Gastrocnemius medialis (tissue), 4 donors: ENCODE data around the gene EIF4E2.

Experiments
- CTCF ChIP-seq, 5 experiments: fragments of 450-650 bp in 3 of 5; fragments of 200-600 bp in 2 of 5; sonication (generic) in 2 of 5; IDR thresholded peaks in 4 of 5; conservative IDR thresholded peaks in 1 of 5; 1 replicate in 4 of 5; 2 replicates in 1 of 5; pipeline ENCODE4 v1.5.1; 2016 to 2019; ENCODE audit warnings: antibody characterized with exemption in 5 of 5, mild to moderate bottlenecking in 3 of 5, moderate library complexity in 3 of 5
- POLR2A ChIP-seq, 2 donors: fragments of 450-650 bp; IDR thresholded peaks; one replicate each; pipeline ENCODE4 v1.6.1; 2017; ENCODE audit warnings: antibody characterized with exemption in 2 of 2, mild to moderate bottlenecking in 2 of 2, moderate library complexity in 2 of 2

DNA sequence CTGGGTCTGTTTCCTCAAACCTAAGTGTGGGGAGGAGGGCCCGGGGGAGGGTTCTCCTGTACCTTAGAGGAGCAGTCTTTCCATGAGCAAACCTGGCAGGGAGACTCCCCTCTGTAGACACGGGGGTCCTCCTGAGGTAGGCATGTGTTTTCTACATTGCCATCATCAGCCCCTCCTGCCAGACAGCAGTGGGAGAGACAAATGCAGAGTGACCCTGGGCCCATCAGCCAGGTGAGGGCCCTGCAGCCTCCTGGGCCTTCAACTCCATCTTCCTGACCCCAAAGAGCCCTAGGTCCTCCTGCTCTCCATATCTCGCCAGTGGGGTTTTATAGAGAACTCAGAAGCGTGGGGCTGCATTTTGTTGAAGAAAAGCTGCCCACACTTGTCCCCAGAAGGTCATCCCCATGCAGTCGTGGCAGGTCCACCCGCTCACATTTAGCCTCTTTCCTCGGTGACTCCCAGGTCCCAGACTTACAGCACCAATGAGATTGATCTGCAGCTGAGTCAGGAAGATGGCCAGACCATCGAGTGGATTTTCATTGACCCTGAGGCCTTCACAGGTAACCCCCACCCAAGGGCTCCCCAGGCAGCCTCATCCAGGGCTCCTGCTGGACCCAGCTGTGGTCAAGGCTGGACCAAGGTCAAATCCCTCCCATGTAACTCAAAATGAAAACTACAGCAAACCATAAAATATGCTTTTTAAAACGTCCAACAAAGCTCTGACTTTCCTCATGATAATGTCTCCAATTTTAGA, 8.4 kb upstream of the EIF4E2 start:
- TF ChIP-seq POLR2A (IDR thresholded peaks at IDR 0.05) (no peak), CTCF (IDR thresholded peaks at IDR 0.05 in 4 of 5, conservative IDR thresholded peaks at IDR 0.05 in 1 of 5) (no peak)
